Glutamatergic neuron (in vitro differentiated cells): Measurements from ENCODE around the gene CHRNA10. TPM values are rescaled to one million over a fixed set of nuclear protein-coding genes. Genes with fewer than 3 reads are reported as not detected.

Source experiments
- DNase-seq: peaks from one replicate; pipeline ENCODE4 v3.0.0; 2022
- H3K27ac Mint-ChIP-seq: one replicate; pipeline ENCODE4 v1.8.0; 2020; ENCODE audit warnings: mild to moderate bottlenecking, mixed read lengths, inconsistent platforms; ENCODE audit not compliant: unreplicated experiment
- H3K27me3 Mint-ChIP-seq: one replicate; pipeline ENCODE4 v1.8.0; 2020; ENCODE audit warnings: mild to moderate bottlenecking, moderate library complexity, mixed read lengths, inconsistent platforms; ENCODE audit not compliant: unreplicated experiment
- H3K36me3 Mint-ChIP-seq: one replicate; pipeline ENCODE4 v1.8.0; 2020; ENCODE audit warnings: mild to moderate bottlenecking, mixed read lengths, inconsistent platforms; ENCODE audit not compliant: unreplicated experiment
- H3K4me1 Mint-ChIP-seq: one replicate; pipeline ENCODE4 v1.8.0; 2020; ENCODE audit warnings: mild to moderate bottlenecking, low read depth, mixed read lengths, inconsistent platforms; ENCODE audit not compliant: unreplicated experiment
- H3K4me3 Mint-ChIP-seq: one replicate; pipeline ENCODE4 v1.8.0; 2020; ENCODE audit warnings: mild to moderate bottlenecking, mixed read lengths, inconsistent platforms; ENCODE audit not compliant: unreplicated experiment
- H3K9me3 Mint-ChIP-seq: one replicate; pipeline ENCODE4 v1.8.0; 2020; ENCODE audit warnings: mild to moderate bottlenecking, moderate library complexity, mixed read lengths, inconsistent platforms; ENCODE audit not compliant: unreplicated experiment
- total RNA-seq: library from RNA; stranded (reverse); fragmentation: NEBNext Ultra II Directional; extraction: Animal tissue kit (Norgen Biotek cat#: 25700); gene quantifications from one replicate; pipeline ENCODE4 v1.2.1, GENCODE V29; 2021; ENCODE audit not compliant: unreplicated experiment
- TF ChIP-seq, protein P1 (sequence below): fragments of 200-600 bp; sonication (generic); IDR thresholded peaks from one replicate; pipeline ENCODE4 v1.5.0; 2021; ENCODE audit not compliant: partially characterized antibody, unreplicated experiment

Gene CHRNA10
- total RNA-seq, 1 donor from 2014 or later: 0.91 TPM

DNA sequence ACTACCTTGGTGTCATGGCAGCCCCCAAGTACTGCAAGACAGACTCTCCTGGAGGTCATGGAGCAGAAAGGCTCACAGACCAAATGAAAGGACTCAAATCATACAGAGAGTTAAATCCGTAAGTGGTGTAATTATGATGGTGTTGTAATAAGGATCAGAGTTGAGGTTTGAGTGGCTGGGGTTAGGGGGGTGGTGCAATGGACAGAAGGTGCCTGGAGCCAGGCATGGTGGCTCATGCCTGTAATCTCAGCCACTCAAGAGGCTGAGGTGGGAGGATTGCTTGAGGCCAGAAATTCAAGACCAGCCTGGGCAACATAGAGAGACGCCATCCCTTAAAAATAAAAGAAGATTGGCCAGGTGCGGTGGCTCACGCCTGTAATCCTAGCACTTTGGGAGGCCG is 48.1 kb downstream of the CHRNA10 start:
- Mint-ChIP-seq H3K36me3 (no peaks in the 10 kb centered on the region), H3K4me3 (no peak overlapping the region), H3K4me1 (no peaks in the 10 kb centered on the region), H3K27me3 (peaks cover 2% of the 10 kb centered on the region), H3K9me3 (peaks cover 2% of the 10 kb centered on the region), H3K27ac (no peak overlapping the region)
- TF ChIP-seq, protein P1, sequence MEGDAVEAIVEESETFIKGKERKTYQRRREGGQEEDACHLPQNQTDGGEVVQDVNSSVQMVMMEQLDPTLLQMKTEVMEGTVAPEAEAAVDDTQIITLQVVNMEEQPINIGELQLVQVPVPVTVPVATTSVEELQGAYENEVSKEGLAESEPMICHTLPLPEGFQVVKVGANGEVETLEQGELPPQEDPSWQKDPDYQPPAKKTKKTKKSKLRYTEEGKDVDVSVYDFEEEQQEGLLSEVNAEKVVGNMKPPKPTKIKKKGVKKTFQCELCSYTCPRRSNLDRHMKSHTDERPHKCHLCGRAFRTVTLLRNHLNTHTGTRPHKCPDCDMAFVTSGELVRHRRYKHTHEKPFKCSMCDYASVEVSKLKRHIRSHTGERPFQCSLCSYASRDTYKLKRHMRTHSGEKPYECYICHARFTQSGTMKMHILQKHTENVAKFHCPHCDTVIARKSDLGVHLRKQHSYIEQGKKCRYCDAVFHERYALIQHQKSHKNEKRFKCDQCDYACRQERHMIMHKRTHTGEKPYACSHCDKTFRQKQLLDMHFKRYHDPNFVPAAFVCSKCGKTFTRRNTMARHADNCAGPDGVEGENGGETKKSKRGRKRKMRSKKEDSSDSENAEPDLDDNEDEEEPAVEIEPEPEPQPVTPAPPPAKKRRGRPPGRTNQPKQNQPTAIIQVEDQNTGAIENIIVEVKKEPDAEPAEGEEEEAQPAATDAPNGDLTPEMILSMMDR: no peak
- DNase-seq: no peak

GRCh38 chr11:3622521-3622920 is 48.7 kb downstream of the CHRNA10 start:
- Mint-ChIP-seq H3K4me1 (no peaks in the 10 kb centered on the region), H3K36me3 (no peaks in the 10 kb centered on the region), H3K4me3 (no peak overlapping the region), H3K9me3 (peaks cover 4% of the 10 kb centered on the region), H3K27ac (no peak overlapping the region), H3K27me3 (peaks cover 2% of the 10 kb centered on the region)
- no peak for DNase-seq
- TF ChIP-seq, protein P1: no peak

DNA sequence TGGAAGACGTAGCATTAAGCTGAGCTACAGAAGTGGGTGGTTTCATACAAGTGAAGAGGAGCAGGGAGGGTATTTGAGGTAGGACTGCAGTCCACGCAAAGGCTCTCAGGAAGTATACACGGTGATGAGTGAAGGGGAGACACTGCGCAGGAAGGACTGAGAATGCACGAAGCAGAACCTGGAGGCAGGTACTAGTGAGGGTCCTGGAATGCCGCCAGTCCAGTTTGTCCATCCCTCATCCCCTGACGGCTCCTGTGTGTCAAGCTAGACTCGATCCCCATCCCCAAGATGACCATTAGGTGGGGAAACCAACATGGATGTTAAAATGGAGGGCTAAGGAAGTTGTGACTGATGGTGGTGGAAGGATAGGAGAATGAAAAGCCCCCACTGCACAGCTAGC is 53.2 kb downstream of the CHRNA10 start:
- H3K4me1 Mint-ChIP-seq: peaks cover 8% of the 10 kb centered on the region
- H3K9me3 Mint-ChIP-seq: peaks cover 2% of the 10 kb centered on the region
- peaks cover 6% of the 10 kb centered on the region for H3K27me3 Mint-ChIP-seq
- TF ChIP-seq, protein P1: no peak
- H3K36me3 Mint-ChIP-seq: no peaks in the 10 kb centered on the region
- DNase-seq: no peak
- H3K27ac Mint-ChIP-seq: no peak overlapping the region
- H3K4me3 Mint-ChIP-seq: no peak overlapping the region

- no peak for DNase-seq
- H3K27me3 Mint-ChIP-seq: peaks cover 6% of the 10 kb centered on the region
Measured at GRCh38 chr11:3616721-3617460, 54.3 kb downstream of the CHRNA10 start.

DNA sequence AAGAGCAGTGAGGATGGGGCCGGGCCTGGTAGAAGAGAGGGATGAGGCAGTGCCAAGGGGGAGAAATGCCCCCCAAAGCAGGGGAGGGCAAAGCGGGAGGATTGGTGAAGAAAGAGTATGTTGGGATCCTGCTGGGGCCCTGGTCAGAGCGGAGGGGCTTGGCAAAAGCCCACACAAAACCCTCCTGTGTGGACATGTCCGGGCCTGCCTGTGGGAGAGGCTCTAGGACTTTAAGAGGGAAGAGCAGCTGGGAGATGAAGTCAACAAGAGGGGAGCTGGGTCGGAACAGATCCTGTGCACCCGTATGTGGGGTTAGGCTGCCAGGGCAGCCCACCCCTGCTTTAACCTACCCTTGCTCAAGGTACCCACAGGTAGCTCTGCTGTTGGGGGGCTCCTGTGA is 55.2 kb downstream of the CHRNA10 start:
- peaks cover 6% of the 10 kb centered on the region for H3K27me3 Mint-ChIP-seq
- H3K36me3 Mint-ChIP-seq: no peaks in the 10 kb centered on the region
- DNase-seq: no peak
- no peak overlapping the region for H3K27ac Mint-ChIP-seq
- TF ChIP-seq, protein P1: no peak
- peaks cover 8% of the 10 kb centered on the region for H3K4me1 Mint-ChIP-seq
- H3K9me3 Mint-ChIP-seq: peaks cover 2% of the 10 kb centered on the region
- H3K4me3 Mint-ChIP-seq: no peak overlapping the region

More at GRCh38 chr11:3616721-3617460, 54.3 kb downstream of the CHRNA10 start:
- H3K27ac Mint-ChIP-seq: no peak overlapping the region
- H3K4me1 Mint-ChIP-seq: peaks cover 8% of the 10 kb centered on the region
- H3K4me3 Mint-ChIP-seq: no peak overlapping the region
- TF ChIP-seq, protein P1: no peak
- H3K36me3 Mint-ChIP-seq: no peaks in the 10 kb centered on the region
- peaks cover 2% of the 10 kb centered on the region for H3K9me3 Mint-ChIP-seq
